Left renal pelvis (tissue), 4 donors: ENCODE measurements around the gene PPP1R9B. TPM values are rescaled to one million over a fixed set of nuclear protein-coding genes. Genes with fewer than 3 reads are reported as not detected.

ENCODE experiments used
- DNase-seq, 4 donors: peaks; one replicate each; pipeline ENCODE4 v3.0.0-alpha.2; 2013; ENCODE audit warnings: low read depth in 4 of 4, low spot score in 3 of 4
- polyA plus RNA-seq, 4 donors: library from polyadenylated mRNA; unstranded; fragments of 120-200 nt; gene quantifications; one replicate each; pipeline ENCODE4 v1.2.1, GENCODE V29; 2013; ENCODE audit not compliant: insufficient read length in 4 of 4

The PPP1R9B gene
- polyA plus RNA-seq, 4 donors: 40.5 to 54.9 (median 46.6) TPM

- no peak for DNase-seq
Observed at GRCh38 chr17:50144845-50145531, 5.5 kb downstream of the PPP1R9B start.

- DNase-seq: no peak
Observed at GRCh38 chr17:50144355-50144754, 6.1 kb downstream of the PPP1R9B start.

- no peak for DNase-seq
Observed at GRCh38 chr17:50143461-50144176, 6.9 kb downstream of the PPP1R9B start.

GRCh38 chr17:50141745-50142110, 8.7 kb downstream of the PPP1R9B start:
- DNase-seq: no peak

GRCh38 chr17:50141026-50141744, 9.3 kb downstream of the PPP1R9B start:
- DNase-seq: no peak

GRCh38 chr17:50139950-50140885, 10.3 kb downstream of the PPP1R9B start:
- no peak for DNase-seq

GRCh38 chr17:50139185-50139783, 11.2 kb downstream of the PPP1R9B start:
- no peak for DNase-seq

GRCh38 chr17:50137042-50137441, 13.4 kb downstream of the PPP1R9B start:
- no peak for DNase-seq

- DNase-seq: no peak
Observed at GRCh38 chr17:50136096-50136687, 14.3 kb downstream of the PPP1R9B start.

GRCh38 chr17:50135316-50136095, 15.0 kb downstream of the PPP1R9B start:
- no peak for DNase-seq

GRCh38 chr17:50134206-50135110, 16.0 kb downstream of the PPP1R9B start:
- no peak for DNase-seq

- no peak for DNase-seq
Observed at GRCh38 chr17:50133769-50134099, 16.7 kb downstream of the PPP1R9B start.

- no peak for DNase-seq
Observed at GRCh38 chr17:50133028-50133768, 17.3 kb downstream of the PPP1R9B start.

- no peak for DNase-seq
Observed at GRCh38 chr17:50132104-50132794, 18.2 kb downstream of the PPP1R9B start.

- DNase-seq: no peak
Observed at GRCh38 chr17:50130559-50131305, 19.7 kb downstream of the PPP1R9B start.
